ENCODE results near the gene KIF3C. TPM values are rescaled to one million over a fixed set of nuclear protein-coding genes. Genes with fewer than 3 reads are reported as not detected.

The KIF3C gene
- total RNA-seq, 1 experiment from 2014 or later, result 9.2 TPM

GRCh38 chr2:25933622-25934021 is 48.7 kb downstream of the KIF3C start:
- no peak for DNase-seq
- intact Hi-C loops (cut with micrococcal nuclease; ENCODE audit: unreplicated experiment), result no loop called here
- Mint-ChIP-seq H3K4me1 (ENCODE audit: low read depth, unreplicated experiment) (peaks cover under 1% of the 10 kb centered on the region), H3K27ac (ENCODE audit: unreplicated experiment) (no peak overlapping the region), H3K9me3 (ENCODE audit: unreplicated experiment) (no peaks in the 10 kb centered on the region), H3K4me3 (ENCODE audit: unreplicated experiment) (no peak overlapping the region), H3K27me3 (ENCODE audit: insufficient read depth, unreplicated experiment) (no peaks in the 10 kb centered on the region), H3K36me3 (ENCODE audit: insufficient read depth, unreplicated experiment) (peaks cover 6% of the 10 kb centered on the region)
- ChIA-PET POLR2A (no interaction called here), CTCF (no interaction called here)
- Histone ChIP-seq H3K36me3 (ENCODE audit: control insufficient read depth, insufficient read depth, low read length) (no peaks in the 10 kb centered on the region), H3K27me3 (replicated peaks; ENCODE audit: control insufficient read depth, insufficient read depth, low read length) (no peaks in the 10 kb centered on the region), H3K9me3 (no peaks in the 10 kb centered on the region), H3K4me1 (no peaks in the 10 kb centered on the region; the same call in 1 of the 2 replicates), H3K4me3 (ENCODE audit: low read depth, low read length) (no peak overlapping the region)
- TF ChIP-seq CTCF (IDR thresholded peaks at IDR 0.05; ENCODE audit: insufficient read depth in 1 of 2, low read depth in 1 of 2, low read length in 1 of 2, severe bottlenecking in 1 of 2, unreplicated experiment in 1 of 2), result no peak
- no TSS peak for BruUV-seq (replicated peaks)

DNA sequence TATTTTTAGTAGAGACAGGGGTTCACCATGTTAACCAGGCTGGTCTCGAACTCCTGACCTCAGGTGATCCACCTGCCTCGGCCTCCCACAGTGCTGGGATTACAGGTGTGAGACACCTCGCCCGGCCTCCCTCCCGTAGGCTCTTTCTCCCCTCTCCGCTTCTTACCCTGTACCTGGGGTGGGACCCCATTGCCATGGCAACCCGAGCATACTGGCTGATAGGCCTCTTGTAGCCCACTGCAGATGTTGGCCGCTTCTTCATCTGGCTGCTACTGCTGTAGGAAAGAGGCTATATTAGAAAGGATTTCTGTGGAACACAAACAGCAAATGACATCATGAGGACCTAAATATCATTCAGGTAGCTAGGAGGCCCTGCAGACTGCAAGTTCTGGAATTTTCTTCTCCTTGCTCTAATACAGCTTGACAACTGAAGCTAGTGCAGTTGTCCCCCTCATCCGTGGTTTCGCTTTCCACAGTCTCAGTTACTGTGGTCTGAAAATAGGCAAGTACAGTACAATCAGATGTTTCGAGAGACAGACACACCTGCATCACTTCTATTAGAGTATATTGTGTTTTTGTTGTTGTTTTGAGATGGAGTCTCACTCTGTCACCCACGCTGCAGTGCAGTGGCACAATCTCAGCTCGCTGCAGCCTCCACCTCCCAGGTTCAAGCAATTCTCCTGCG is 52.4 kb downstream of the KIF3C start:
- Mint-ChIP-seq H3K27me3 (ENCODE audit: insufficient read depth, unreplicated experiment) (no peaks in the 10 kb centered on the region), H3K27ac (ENCODE audit: unreplicated experiment) (no peak overlapping the region), H3K9me3 (ENCODE audit: unreplicated experiment) (no peaks in the 10 kb centered on the region), H3K4me3 (ENCODE audit: unreplicated experiment) (no peak overlapping the region), H3K36me3 (ENCODE audit: insufficient read depth, unreplicated experiment) (peaks cover 6% of the 10 kb centered on the region), H3K4me1 (ENCODE audit: low read depth, unreplicated experiment) (no peaks in the 10 kb centered on the region)
- no peak overlapping the region for H3K4me3 ChIP-seq (ENCODE audit: low read depth, low read length)
- no peaks in the 10 kb centered on the region for H3K4me1 ChIP-seq
- ChIA-PET CTCF (no interaction called here), POLR2A (no interaction called here)
- intact Hi-C loops (cut with micrococcal nuclease; ENCODE audit: unreplicated experiment), result no loop called here
- H3K36me3 ChIP-seq (ENCODE audit: control insufficient read depth, insufficient read depth, low read length), result no peaks in the 10 kb centered on the region
- no peaks in the 10 kb centered on the region for H3K27me3 ChIP-seq (replicated peaks; ENCODE audit: control insufficient read depth, insufficient read depth, low read length)
- no TSS peak for BruUV-seq (replicated peaks)
- H3K9me3 ChIP-seq, result no peaks in the 10 kb centered on the region
- no peak for DNase-seq
- no peak for TF ChIP-seq CTCF (IDR thresholded peaks at IDR 0.05; ENCODE audit: insufficient read depth in 1 of 2, low read depth in 1 of 2, low read length in 1 of 2, severe bottlenecking in 1 of 2, unreplicated experiment in 1 of 2)

DNA sequence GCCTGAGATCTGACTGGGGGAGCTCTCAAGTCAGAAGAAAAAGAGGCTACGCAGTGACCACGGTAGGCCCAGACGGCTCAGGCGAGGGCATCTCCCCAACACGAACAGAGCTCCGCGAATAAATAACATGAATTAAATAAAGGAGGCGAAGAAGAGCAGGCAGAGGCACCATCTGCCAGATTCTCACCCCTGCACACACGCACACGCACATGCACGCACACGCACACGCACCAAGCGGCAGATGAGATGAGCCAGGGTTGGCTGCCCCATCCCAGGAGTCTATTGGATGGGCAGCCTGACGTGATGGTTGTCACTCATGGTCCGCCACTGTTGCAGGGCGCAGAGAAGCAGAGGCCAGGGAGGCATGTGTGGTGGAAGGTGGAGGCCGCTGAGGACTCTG is 53.6 kb downstream of the KIF3C start:
- H3K27me3 Mint-ChIP-seq (ENCODE audit: insufficient read depth, unreplicated experiment), result no peaks in the 10 kb centered on the region
- no peaks in the 10 kb centered on the region for H3K9me3 Mint-ChIP-seq (ENCODE audit: unreplicated experiment)
- H3K4me1 ChIP-seq, result no peaks in the 10 kb centered on the region
- no peak overlapping the region for H3K27ac Mint-ChIP-seq (ENCODE audit: unreplicated experiment)
- CTCF ChIA-PET, result no interaction called here
- H3K4me3 Mint-ChIP-seq (ENCODE audit: unreplicated experiment), result no peak overlapping the region
- BruUV-seq (replicated peaks), result no TSS peak
- H3K36me3 Mint-ChIP-seq (ENCODE audit: insufficient read depth, unreplicated experiment), result peaks cover 6% of the 10 kb centered on the region
- POLR2A ChIA-PET, result no interaction called here
- no peaks in the 10 kb centered on the region for H3K4me1 Mint-ChIP-seq (ENCODE audit: low read depth, unreplicated experiment)
- H3K9me3 ChIP-seq, result no peaks in the 10 kb centered on the region
- no peaks in the 10 kb centered on the region for H3K36me3 ChIP-seq (ENCODE audit: control insufficient read depth, insufficient read depth, low read length)
- TF ChIP-seq CTCF (IDR thresholded peaks at IDR 0.05; ENCODE audit: insufficient read depth in 1 of 2, low read depth in 1 of 2, low read length in 1 of 2, severe bottlenecking in 1 of 2, unreplicated experiment in 1 of 2), result no peak
- H3K27me3 ChIP-seq (replicated peaks; ENCODE audit: control insufficient read depth, insufficient read depth, low read length), result no peaks in the 10 kb centered on the region
- no peak overlapping the region for H3K4me3 ChIP-seq (ENCODE audit: low read depth, low read length)
- intact Hi-C loops (cut with micrococcal nuclease; ENCODE audit: unreplicated experiment), result no loop called here
- no peak for DNase-seq
